ENCODE data around the gene EFNA2. TPM values are rescaled to one million over a fixed set of nuclear protein-coding genes. Genes with fewer than 3 reads are reported as not detected.
"Not testable (repeated sequence)": the region's sequence is repeated elsewhere in the genome, so short reads cannot be mapped to it uniquely, and the experiment has no call there.

EFNA2 gene
- polyA plus RNA-seq, 1 donor from 2014 or later: 10.3 TPM

DNA sequence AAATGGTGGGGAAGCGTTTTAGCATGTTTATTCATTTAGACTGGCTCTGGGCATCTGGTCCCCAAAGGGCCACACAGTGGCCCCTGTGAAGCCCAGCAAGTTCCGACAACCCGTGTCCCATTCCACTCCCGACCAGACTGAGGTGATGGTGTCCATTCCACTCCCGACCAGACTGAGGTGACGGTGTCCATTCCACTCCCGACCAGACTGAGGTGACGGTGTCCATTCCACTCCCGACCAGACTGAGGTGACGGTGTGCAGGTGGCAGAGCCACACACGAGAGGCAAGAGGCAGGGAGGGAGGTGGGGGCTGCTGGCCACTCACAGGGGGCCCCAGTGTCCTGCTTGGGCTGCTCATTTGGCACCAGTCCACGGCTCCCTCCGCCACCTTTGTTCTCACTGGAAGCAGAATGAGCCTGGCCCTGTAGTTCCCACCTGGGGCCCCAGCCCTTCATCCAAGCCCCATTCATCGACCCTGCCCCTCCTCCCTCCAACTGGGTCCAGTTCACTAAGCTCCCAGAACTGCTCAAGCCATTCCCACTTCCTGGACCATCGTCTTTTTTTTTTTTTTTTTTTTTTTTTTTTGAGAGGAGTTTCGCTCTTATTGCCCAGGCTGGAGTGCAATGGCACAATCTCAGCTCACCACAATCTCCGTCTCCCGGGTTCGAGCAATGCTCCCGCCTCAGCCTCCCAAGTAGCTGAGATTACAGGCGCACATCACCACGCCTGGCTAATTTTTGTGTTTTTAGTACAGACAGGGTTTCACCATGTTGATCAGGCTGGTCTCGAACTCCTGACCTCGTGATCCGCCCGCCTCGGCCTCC is 39.2 kb upstream of the EFNA2 start:
- not testable (repeated sequence) for H3K9me3 ChIP-seq (ENCODE audit: low read length); H3K4me3 ChIP-seq (ENCODE audit: low read length); H3K4me2 ChIP-seq (ENCODE audit: low read length); H2AFZ ChIP-seq (ENCODE audit: low read depth, low read length); H3K27me3 ChIP-seq (ENCODE audit: insufficient read depth, low read depth, low read length); H3F3A ChIP-seq (ENCODE audit: insufficient read depth, low read length, poor library complexity, severe bottlenecking); H3K27ac ChIP-seq (ENCODE audit: low read length); H3K9ac ChIP-seq (ENCODE audit: low read length); H3K9me2 ChIP-seq (ENCODE audit: insufficient read depth, low read length); H4K20me1 ChIP-seq (ENCODE audit: insufficient read depth); H3K36me3 ChIP-seq (ENCODE audit: insufficient read depth, low read length)
- H3K79me2 ChIP-seq (replicated peaks; ENCODE audit: insufficient read depth, low read length): peaks cover 21% of the 10 kb centered on the region

DNA sequence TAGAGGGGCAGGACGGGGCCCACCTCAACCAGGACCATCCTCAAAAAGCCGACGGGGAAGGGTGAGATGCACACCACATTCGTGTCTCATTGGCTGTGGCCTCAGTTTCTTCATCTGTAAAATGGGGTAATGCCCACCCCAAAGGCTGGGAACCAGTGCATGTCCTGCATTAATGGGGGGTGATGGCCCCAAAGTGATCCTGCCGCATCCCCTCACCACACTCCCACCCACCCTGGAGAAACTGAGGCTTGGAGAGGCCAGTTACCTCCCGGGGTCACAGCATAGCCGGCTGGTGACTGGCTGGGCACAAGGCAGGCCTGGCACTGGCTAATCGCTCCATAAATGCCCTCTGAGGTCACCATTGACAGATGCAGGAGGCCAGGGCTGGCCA is 37.9 kb upstream of the EFNA2 start:
- peaks cover 33% of the 10 kb centered on the region for H3K79me2 ChIP-seq (replicated peaks; ENCODE audit: insufficient read depth, low read length)
- no peaks in the 10 kb centered on the region for H3K36me3 ChIP-seq (ENCODE audit: insufficient read depth, low read length)
- peak overlapping the region; percentile 93 for H3K4me3 ChIP-seq (ENCODE audit: low read length)
- no peak overlapping the region for H2AFZ ChIP-seq (ENCODE audit: low read depth, low read length)
- no peak overlapping the region for H3K4me2 ChIP-seq (ENCODE audit: low read length)
- no peaks in the 10 kb centered on the region for H4K20me1 ChIP-seq (ENCODE audit: insufficient read depth)
- no peaks in the 10 kb centered on the region for H3K9me2 ChIP-seq (ENCODE audit: insufficient read depth, low read length)
- H3K9me3 ChIP-seq (ENCODE audit: low read length): no peaks in the 10 kb centered on the region
- no peaks in the 10 kb centered on the region for H3K27me3 ChIP-seq (ENCODE audit: insufficient read depth, low read depth, low read length)
- H3F3A ChIP-seq (ENCODE audit: insufficient read depth, low read length, poor library complexity, severe bottlenecking): no peaks in the 10 kb centered on the region
- H3K27ac ChIP-seq (ENCODE audit: low read length): peak overlapping the region; percentile 93
- H3K9ac ChIP-seq (ENCODE audit: low read length): peak overlapping the region; percentile 98
- no peak for TF ChIP-seq RAD21 (conservative IDR thresholded peaks at IDR 0.05)
- TF ChIP-seq, protein P1, sequence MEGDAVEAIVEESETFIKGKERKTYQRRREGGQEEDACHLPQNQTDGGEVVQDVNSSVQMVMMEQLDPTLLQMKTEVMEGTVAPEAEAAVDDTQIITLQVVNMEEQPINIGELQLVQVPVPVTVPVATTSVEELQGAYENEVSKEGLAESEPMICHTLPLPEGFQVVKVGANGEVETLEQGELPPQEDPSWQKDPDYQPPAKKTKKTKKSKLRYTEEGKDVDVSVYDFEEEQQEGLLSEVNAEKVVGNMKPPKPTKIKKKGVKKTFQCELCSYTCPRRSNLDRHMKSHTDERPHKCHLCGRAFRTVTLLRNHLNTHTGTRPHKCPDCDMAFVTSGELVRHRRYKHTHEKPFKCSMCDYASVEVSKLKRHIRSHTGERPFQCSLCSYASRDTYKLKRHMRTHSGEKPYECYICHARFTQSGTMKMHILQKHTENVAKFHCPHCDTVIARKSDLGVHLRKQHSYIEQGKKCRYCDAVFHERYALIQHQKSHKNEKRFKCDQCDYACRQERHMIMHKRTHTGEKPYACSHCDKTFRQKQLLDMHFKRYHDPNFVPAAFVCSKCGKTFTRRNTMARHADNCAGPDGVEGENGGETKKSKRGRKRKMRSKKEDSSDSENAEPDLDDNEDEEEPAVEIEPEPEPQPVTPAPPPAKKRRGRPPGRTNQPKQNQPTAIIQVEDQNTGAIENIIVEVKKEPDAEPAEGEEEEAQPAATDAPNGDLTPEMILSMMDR (IDR thresholded peaks at IDR 0.05; ENCODE audit: poor library complexity, severe bottlenecking): no peak
- no peak for TF ChIP-seq SMC3 (conservative IDR thresholded peaks at IDR 0.05; ENCODE audit: poor library complexity)
- no peak for TF ChIP-seq MXI1 (conservative IDR thresholded peaks at IDR 0.05; ENCODE audit: poor library complexity, severe bottlenecking)
- no peak for TF ChIP-seq EZH2 (IDR thresholded peaks at IDR 0.05; ENCODE audit: borderline replicate concordance, insufficient read depth, low read length, poor library complexity, severe bottlenecking)
- TF ChIP-seq, protein P2, sequence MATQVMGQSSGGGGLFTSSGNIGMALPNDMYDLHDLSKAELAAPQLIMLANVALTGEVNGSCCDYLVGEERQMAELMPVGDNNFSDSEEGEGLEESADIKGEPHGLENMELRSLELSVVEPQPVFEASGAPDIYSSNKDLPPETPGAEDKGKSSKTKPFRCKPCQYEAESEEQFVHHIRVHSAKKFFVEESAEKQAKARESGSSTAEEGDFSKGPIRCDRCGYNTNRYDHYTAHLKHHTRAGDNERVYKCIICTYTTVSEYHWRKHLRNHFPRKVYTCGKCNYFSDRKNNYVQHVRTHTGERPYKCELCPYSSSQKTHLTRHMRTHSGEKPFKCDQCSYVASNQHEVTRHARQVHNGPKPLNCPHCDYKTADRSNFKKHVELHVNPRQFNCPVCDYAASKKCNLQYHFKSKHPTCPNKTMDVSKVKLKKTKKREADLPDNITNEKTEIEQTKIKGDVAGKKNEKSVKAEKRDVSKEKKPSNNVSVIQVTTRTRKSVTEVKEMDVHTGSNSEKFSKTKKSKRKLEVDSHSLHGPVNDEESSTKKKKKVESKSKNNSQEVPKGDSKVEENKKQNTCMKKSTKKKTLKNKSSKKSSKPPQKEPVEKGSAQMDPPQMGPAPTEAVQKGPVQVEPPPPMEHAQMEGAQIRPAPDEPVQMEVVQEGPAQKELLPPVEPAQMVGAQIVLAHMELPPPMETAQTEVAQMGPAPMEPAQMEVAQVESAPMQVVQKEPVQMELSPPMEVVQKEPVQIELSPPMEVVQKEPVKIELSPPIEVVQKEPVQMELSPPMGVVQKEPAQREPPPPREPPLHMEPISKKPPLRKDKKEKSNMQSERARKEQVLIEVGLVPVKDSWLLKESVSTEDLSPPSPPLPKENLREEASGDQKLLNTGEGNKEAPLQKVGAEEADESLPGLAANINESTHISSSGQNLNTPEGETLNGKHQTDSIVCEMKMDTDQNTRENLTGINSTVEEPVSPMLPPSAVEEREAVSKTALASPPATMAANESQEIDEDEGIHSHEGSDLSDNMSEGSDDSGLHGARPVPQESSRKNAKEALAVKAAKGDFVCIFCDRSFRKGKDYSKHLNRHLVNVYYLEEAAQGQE (IDR thresholded peaks at IDR 0.05; ENCODE audit: borderline replicate concordance): no peak
- TF ChIP-seq TAF1 (IDR thresholded peaks at IDR 0.05; ENCODE audit: low read depth): no peak
- TF ChIP-seq EP300 (conservative IDR thresholded peaks at IDR 0.05; ENCODE audit: poor library complexity, severe bottlenecking): no peak
- no peak for TF ChIP-seq POLR2AphosphoS5 (IDR thresholded peaks at IDR 0.05)
